SK-N-SH treated with all-trans-retinoic acid at 6 μM for 48 hours (cell line): ENCODE data around the gene FAM3B.

ENCODE experiments used
- ATAC-seq: fragments of 200-7000 bp; cut with Tn5 transposase; 3 replicates; pipeline ENCODE4 v1.9.1; 2020; ENCODE audit warnings: mild to moderate bottlenecking, moderate library complexity
- ARNTL ChIP-seq: fragments of 450-650 bp; formaldehyde crosslinking; IDR thresholded peaks from 2 replicates; pipeline ENCODE4 v1.5.0; 2020; ENCODE audit warnings: low read depth, mild to moderate bottlenecking, moderate library complexity, borderline replicate concordance
- BACH2 ChIP-seq: fragments of 250-450 bp; sonication (Bioruptor Pico); IDR thresholded peaks from 2 replicates; pipeline ENCODE4 v1.9.0; 2021; ENCODE audit warnings: mild to moderate bottlenecking, borderline replicate concordance
- CREB5 ChIP-seq: fragments of 250-450 bp; sonication (Bioruptor Pico); IDR thresholded peaks from 2 replicates; pipeline ENCODE4 v1.5.1; 2020; ENCODE audit warnings: low read depth, mild to moderate bottlenecking, moderate library complexity
- CSDC2 ChIP-seq: fragments of 250-450 bp; sonication (Bioruptor Pico); IDR thresholded peaks from 2 replicates; pipeline ENCODE4 v1.5.0; 2020; ENCODE audit warnings: mild to moderate bottlenecking, moderate library complexity
- CSRNP3 ChIP-seq: fragments of 250-450 bp; sonication (Bioruptor Pico); IDR thresholded peaks from 2 replicates; pipeline ENCODE4 v1.5.1; 2021; ENCODE audit warnings: mild to moderate bottlenecking, moderate library complexity
- ESRRG ChIP-seq: fragments of 250-450 bp; sonication (Bioruptor Pico); IDR thresholded peaks from 2 replicates; pipeline ENCODE4 v1.6.1; 2021; ENCODE audit warnings: mild to moderate bottlenecking
- GLIS3 ChIP-seq: fragments of 250-450 bp; sonication (Bioruptor Pico); IDR thresholded peaks from 2 replicates; pipeline ENCODE4 v1.5.0; 2020; ENCODE audit warnings: mild to moderate bottlenecking, moderate library complexity
- ISL1 ChIP-seq: fragments of 250-450 bp; sonication (Bioruptor Pico); IDR thresholded peaks from 2 replicates; pipeline ENCODE4 v2.1.2; 2022; ENCODE audit warnings: mild to moderate bottlenecking, moderate library complexity
- PATZ1 ChIP-seq: fragments of 250-450 bp; sonication (Bioruptor Pico); IDR thresholded peaks from 2 replicates; pipeline ENCODE4 v1.8.0; 2020; ENCODE audit warnings: mild to moderate bottlenecking, moderate library complexity, borderline replicate concordance
- POU6F1 ChIP-seq: fragments of 250-450 bp; sonication (Bioruptor Pico); IDR thresholded peaks from 2 replicates; pipeline ENCODE4 v1.8.0; 2021; ENCODE audit warnings: low read depth, mild to moderate bottlenecking, moderate library complexity, borderline replicate concordance
- RARB ChIP-seq: fragments of 250-450 bp; sonication (Bioruptor Pico); IDR thresholded peaks from 2 replicates; pipeline ENCODE4 v1.8.0; 2021; ENCODE audit warnings: mild to moderate bottlenecking, moderate library complexity
- SNAI2 ChIP-seq: fragments of 250-450 bp; sonication (Bioruptor Pico); IDR thresholded peaks from 2 replicates; pipeline ENCODE4 v1.5.0; 2020; ENCODE audit warnings: mild to moderate bottlenecking, moderate library complexity
- TOX ChIP-seq: fragments of 250-450 bp; sonication (Bioruptor Pico); IDR thresholded peaks from 2 replicates; pipeline ENCODE4 v1.8.0; 2021; ENCODE audit warnings: mild to moderate bottlenecking, moderate library complexity, borderline replicate concordance
- TSHZ2 ChIP-seq: fragments of 250-450 bp; sonication (Bioruptor Pico); IDR thresholded peaks from 2 replicates; pipeline ENCODE4 v1.5.0; 2020; ENCODE audit warnings: mild to moderate bottlenecking, moderate library complexity
- ZC3H10 ChIP-seq: fragments of 250-450 bp; sonication (Bioruptor Pico); IDR thresholded peaks from 2 replicates; pipeline ENCODE4 v1.5.1; 2021; ENCODE audit warnings: mild to moderate bottlenecking, moderate library complexity
- ZFP3 ChIP-seq: fragments of 250-450 bp; sonication (Bioruptor Pico); IDR thresholded peaks from 2 replicates; pipeline ENCODE4 v1.5.0; 2020; ENCODE audit warnings: mild to moderate bottlenecking, moderate library complexity
- ZFP30 ChIP-seq: fragments of 450-650 bp; formaldehyde crosslinking; IDR thresholded peaks from 2 replicates; pipeline ENCODE4 v1.5.0; 2022; ENCODE audit warnings: mild to moderate bottlenecking, moderate library complexity
- ZNF565 ChIP-seq: fragments of 450-650 bp; formaldehyde crosslinking; conservative IDR thresholded peaks from 2 replicates; pipeline ENCODE4 v1.5.0; 2020; ENCODE audit warnings: low read depth, mild to moderate bottlenecking, moderate library complexity
- ZNF70 ChIP-seq: fragments of 450-650 bp; formaldehyde crosslinking; IDR thresholded peaks from 2 replicates; pipeline ENCODE4 v1.5.0; 2020; ENCODE audit warnings: mild to moderate bottlenecking, moderate library complexity
- ZNF8 ChIP-seq: fragments of 450-650 bp; formaldehyde crosslinking; IDR thresholded peaks from 2 replicates; pipeline ENCODE4 v1.5.0; 2020; ENCODE audit warnings: mild to moderate bottlenecking, moderate library complexity

Gene FAM3B

GRCh38 chr21:41342035-41342434, 25.4 kb downstream of the FAM3B start:
- ATAC-seq = no peak
- TF ChIP-seq RARB (CRISPR knock-in tag) = no peak
- no peak for TF ChIP-seq TOX (CRISPR knock-in tag)
- TF ChIP-seq ZFP3 (CRISPR knock-in tag) = no peak
- no peak for TF ChIP-seq SNAI2 (CRISPR knock-in tag)
- TF ChIP-seq ZNF70 (CRISPR knock-in tag) = no peak

GRCh38 chr21:41344146-41344545, 27.5 kb downstream of the FAM3B start:
- TF ChIP-seq ZNF70 (CRISPR knock-in tag) (no peak), ESRRG (CRISPR knock-in tag) (no peak), RARB (CRISPR knock-in tag) (no peak), GLIS3 (CRISPR knock-in tag) (no peak), ISL1 (CRISPR knock-in tag) (no peak), BACH2 (no peak), TOX (CRISPR knock-in tag) (no peak), ZNF565 (CRISPR knock-in tag) (no peak), ZC3H10 (CRISPR knock-in tag) (no peak), TSHZ2 (CRISPR knock-in tag) (no peak), CSDC2 (CRISPR knock-in tag) (no peak), PATZ1 (CRISPR knock-in tag) (no peak)
- ATAC-seq = no peak

- ATAC-seq = no peak
- TF ChIP-seq CREB5 (CRISPR knock-in tag) (no peak), POU6F1 (no peak), SNAI2 (CRISPR knock-in tag) (no peak), ZNF565 (CRISPR knock-in tag) (no peak), ARNTL (CRISPR knock-in tag) (no peak), CSDC2 (CRISPR knock-in tag) (no peak), CSRNP3 (CRISPR knock-in tag) (no peak), ZFP3 (CRISPR knock-in tag) (no peak), ZNF8 (no peak), RARB (CRISPR knock-in tag) (no peak), BACH2 (no peak), ZFP30 (CRISPR knock-in tag) (no peak), TSHZ2 (CRISPR knock-in tag) (no peak), PATZ1 (CRISPR knock-in tag) (no peak), ZC3H10 (CRISPR knock-in tag) (no peak), GLIS3 (CRISPR knock-in tag) (no peak)
Observed at GRCh38 chr21:41345356-41345755, 28.8 kb downstream of the FAM3B start.
